HG03196 (cell line): Measurements from ENCODE around the gene SRI.
"Not testable (repeated sequence)": the region's sequence is repeated elsewhere in the genome, so short reads cannot be mapped to it uniquely, and the experiment has no call there.

Experiments
- ATAC-seq: cut with Tn5 transposase; IDR thresholded peaks from one replicate; pipeline ENCODE4 v1.9.1; 2021; ENCODE audit not compliant: unreplicated experiment

SRI gene

DNA sequence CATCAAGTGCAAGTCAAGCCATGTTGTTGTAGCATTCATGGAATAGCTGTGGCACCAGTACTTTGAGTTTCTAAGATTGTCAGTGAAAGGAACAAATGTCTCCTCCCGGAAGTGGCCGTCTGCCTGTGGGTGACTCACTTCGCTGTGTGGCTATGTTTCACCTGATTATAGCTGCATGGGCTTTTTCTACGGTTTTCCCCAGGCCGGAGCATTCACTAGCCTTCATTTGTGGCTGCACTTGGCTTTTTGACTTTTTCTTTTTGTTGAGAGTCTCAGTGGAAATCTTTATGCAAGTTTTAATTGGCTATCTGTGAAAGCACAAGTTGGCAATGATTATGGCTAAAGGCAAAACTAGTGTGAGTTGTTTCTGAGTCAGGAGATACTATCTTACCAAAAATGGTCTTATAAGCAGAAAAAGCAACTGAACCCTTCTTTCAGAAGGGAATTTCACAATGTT is 35.0 kb downstream of the SRI start:
- no peak for ATAC-seq

DNA sequence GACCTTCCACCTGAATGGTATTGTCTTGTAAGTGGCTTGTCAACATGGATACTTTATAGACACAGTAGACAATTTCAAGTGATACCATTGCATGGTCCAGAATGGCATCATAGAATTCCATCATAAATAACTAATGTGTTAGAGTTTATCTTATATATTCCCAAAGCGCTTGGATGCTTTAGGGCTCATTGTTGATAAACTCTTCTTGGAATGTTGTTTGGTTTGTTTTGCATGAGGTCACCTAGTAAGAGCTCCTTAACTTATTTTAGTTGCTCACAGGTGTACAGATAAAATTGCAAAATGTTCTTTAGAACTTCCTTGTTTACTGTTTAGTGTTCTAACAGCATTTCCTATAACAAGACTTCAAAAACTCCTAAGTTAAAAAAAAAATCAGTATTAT is 36.8 kb downstream of the SRI start:
- no peak for ATAC-seq

DNA sequence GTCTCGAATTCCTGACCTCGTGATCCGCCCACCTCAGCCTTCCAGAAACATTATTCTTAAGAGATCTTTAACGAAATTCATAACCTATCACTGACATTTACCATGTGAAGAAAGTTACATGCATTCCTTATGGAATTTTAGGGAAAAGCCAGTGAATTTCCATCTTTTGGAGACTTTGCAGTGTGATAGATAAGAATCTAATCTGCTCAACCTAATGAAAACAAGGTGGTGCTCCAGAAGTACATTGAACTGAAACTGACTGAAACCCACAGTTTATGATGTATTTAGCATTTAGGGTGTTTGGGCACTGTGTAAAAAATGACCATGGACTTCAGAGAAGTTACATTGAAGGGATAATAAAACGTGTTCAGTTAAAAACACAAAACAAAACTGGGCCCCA is 43.6 kb downstream of the SRI start:
- ATAC-seq = no peak

DNA sequence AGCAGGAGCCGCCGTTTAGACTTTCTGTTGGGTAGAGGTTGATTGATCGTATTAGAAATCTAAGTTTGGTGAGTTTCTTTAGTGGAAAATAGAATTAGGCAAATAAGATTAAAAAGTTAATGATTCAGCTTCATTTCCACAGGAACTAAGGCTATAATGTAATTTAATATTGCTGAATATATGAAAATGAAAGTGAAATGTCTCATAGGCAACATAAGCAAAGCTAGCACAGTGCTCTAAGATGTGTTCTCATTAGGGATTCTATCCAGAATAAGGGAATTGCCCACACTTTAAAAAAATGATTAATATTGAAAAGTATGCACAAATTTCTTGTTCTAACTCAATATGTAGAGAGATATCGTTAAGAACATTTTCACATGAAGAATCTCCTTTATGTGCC is 47.0 kb downstream of the SRI start:
- ATAC-seq = no peak

DNA sequence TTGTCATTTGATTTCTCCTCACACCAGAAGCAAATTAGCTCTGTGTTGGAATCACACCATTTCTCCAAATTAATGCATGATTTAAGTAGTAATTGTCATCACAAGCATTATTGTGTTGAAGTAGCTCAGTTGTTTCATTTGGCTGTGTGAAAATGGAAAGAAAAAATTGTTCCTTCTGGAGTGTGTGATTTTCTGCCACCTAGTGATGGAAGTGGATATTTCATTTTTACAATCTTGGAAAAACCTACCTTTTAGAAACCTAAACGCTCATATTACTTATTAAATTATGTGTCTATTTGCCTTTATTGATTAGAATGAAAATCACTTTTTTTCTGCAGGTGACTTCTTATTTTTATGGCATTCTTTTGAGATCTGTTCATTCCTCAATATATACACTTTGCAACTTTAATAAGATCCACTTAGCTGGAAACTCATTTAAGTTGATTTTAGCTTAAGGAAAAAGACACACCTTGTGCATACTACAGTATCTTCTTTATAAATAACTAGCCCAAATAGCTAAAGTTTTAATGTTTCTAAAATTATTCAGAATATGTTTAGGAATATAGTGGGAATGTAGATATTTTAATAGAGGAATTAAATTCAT is 50.0 kb downstream of the SRI start:
- no peak for ATAC-seq

DNA sequence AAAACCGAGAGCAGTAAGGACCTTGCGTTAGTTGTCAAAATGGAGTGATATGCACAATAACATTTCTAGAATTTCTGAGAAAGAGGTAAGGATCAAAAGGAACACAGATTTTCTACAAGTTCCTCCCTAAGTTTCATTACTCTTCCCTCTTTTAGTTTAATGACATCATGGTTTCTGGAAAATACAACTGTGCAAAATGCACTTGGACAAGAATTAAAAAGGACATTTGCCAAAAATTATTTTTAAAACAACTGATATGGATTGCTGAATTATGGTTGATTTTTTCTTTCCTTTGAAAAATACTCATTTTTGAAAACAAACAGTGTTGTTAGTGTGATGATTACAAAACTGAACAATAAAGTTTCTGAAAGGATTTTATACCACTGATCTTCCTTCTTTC is 52.1 kb downstream of the SRI start:
- ATAC-seq = no peak

DNA sequence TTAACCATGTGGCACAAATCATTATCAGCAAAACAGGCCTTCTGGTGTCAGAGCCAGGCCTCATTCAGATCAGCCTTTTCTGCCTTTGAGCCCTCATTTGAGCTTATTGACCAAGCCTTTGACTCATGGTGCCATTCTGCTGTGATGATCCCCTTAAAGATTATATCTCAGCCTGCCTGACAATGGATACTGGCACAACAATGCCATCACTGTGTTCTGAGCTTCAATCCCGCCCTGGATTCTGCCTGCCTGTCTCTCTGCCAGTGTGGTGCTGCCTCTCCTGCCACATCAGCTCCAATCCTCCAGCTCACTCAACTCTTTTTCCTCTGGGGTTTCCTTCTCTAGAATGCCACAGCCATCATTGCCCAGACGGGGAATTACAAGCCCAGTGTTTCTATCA is 52.6 kb downstream of the SRI start:
- ATAC-seq = no peak

DNA sequence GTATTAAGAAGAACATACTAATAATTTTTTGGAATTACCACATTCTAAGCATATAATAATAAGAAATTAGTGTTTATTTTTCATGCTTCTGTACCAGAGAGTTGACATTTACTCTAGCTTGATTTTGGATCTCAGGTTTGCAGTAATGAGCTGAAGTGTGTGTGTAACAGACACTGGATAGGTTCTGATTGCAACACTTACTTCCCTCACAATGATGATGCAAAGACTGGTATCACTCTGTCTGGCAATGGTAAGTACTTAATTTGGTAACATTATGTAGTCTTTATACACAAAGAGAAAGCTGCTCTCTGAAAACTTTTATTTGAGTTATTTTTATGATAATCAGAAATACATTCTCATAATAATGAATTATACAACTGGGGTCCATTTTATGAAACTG is 54.1 kb downstream of the SRI start:
- no peak for ATAC-seq

DNA sequence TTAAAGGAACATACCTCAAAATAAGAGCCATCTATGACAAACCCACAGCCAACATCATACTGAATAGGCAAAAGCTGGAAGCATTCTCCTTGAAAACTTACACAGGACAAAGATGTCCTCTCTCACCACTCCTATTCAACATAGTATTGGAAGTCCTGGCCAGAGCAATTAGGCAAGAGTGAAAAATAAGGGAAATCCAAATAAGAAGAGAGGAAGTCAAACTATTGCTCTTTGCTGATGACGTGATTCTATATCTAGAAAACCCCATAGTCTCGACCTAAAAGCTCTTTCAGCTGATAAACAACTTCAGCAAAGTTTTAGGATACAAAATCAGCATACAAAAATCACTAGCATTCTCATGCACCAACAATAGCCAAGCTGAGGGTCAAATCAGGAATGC is 60.1 kb downstream of the SRI start:
- not testable (repeated sequence) for ATAC-seq

DNA sequence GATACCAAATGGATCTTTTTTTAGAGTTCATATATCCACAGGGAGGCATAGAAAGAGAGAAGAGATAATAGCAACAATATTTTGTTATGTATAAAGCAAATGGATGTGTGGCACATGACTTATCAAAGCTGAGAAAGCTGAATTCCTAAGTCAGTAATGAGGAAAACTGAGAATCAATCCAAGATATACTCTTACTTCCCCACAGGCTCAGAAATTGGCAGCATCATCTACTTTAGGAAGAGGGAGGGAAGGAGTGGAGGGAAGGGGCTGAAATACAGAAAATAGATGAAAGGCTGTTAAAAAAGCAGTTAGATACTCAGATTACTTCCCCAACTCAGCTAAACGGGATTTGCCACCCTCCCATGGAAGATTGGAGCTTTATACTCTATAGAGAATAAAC is 63.5 kb downstream of the SRI start:
- no peak for ATAC-seq

DNA sequence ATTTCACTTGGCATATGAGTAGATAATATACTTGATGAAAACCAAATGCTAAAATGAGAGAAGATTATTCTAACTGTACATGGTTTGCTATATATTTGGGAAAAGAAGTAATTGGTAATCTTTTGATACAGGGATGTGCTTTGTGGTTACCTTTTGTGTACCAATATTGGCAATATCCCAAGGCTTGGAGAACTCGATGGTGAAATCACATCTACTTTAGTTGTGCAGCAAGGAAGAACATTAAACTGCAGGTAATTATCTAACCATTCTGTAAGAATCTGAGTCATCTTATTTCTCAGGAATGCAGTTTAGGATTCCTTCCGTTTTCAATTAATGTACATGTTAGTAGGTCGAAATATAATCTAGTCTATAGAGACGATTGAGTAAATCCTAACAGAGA is 64.1 kb downstream of the SRI start:
- ATAC-seq = no peak
